Activated CD4-positive, CD25-positive, alpha-beta regulatory T cell (primary cell): ENCODE measurements around the gene KRTAP19-5.
"Not testable (repeated sequence)": the region's sequence is repeated elsewhere in the genome, so short reads cannot be mapped to it uniquely, and the experiment has no call there.

Source experiments
- DNase-seq, 4 experiments: peaks; one replicate each; lab custom pipeline; 2025; lab: John Stamatoyannopoulos, UW

Gene KRTAP19-5

GRCh38 chr21:30502041-30502440, at the start of gene KRTAP19-5:
TSS of gene KRTAP19-5 (minus strand) at chr21:30502141. CDS start at chr21:30502090, 51 bp downstream.
- no peak for DNase-seq

- no peak for DNase-seq
These were observed 39.8 kb upstream of the KRTAP19-5 start, which contains the start of gene KRTAP19-6 for GRCh38 chr21:30541764-30542163. TSS of gene KRTAP19-6 (minus strand) at chr21:30541864. CDS start at chr21:30541833, 31 bp downstream.

- no peak for DNase-seq
These were observed 16.9 kb upstream of the KRTAP19-5 start for GRCh38 chr21:30518876-30519275.

GRCh38 chr21:30515681-30516080, 13.7 kb upstream of the KRTAP19-5 start:
- DNase-seq, result no peak

- DNase-seq, result not testable (repeated sequence)
These were observed 3.8 kb upstream of the KRTAP19-5 start for GRCh38 chr21:30505621-30506205.

- DNase-seq, result no peak
These were observed 4.9 kb downstream of the KRTAP19-5 start, which contains the start of gene KRTAP19-4 for GRCh38 chr21:30497065-30497464. TSS of gene KRTAP19-4 (minus strand) at chr21:30497165. CDS start at chr21:30497110, 55 bp downstream.

- no peak for DNase-seq
These were observed 9.9 kb downstream of the KRTAP19-5 start, which contains the start of gene KRTAP19-3 for GRCh38 chr21:30491963-30492428. TSS of gene KRTAP19-3 (minus strand) at chr21:30492013. CDS start at chr21:30491957, 56 bp downstream.

GRCh38 chr21:30487336-30487735, 14.6 kb downstream of the KRTAP19-5 start, which contains the start of gene KRTAP19-2:
TSS of gene KRTAP19-2 (minus strand) at chr21:30487436. CDS start at chr21:30487348, 88 bp downstream.
- DNase-seq, result no peak

GRCh38 chr21:30486180-30486579, 15.8 kb downstream of the KRTAP19-5 start:
- DNase-seq, result no peak

GRCh38 chr21:30482130-30482529, 19.8 kb downstream of the KRTAP19-5 start:
- DNase-seq, result no peak

GRCh38 chr21:30480145-30480544, 21.8 kb downstream of the KRTAP19-5 start, which contains the start of gene KRTAP19-1:
TSS of gene KRTAP19-1 (minus strand) at chr21:30480367. CDS start at chr21:30480317, 50 bp downstream.
- DNase-seq, result no peak

- DNase-seq, result no peak
These were observed 22.7 kb downstream of the KRTAP19-5 start for GRCh38 chr21:30479259-30479658.

- DNase-seq, result no peak
These were observed 23.9 kb downstream of the KRTAP19-5 start for GRCh38 chr21:30478004-30478403.

- no peak for DNase-seq
These were observed 32.8 kb downstream of the KRTAP19-5 start for GRCh38 chr21:30468900-30469714.

GRCh38 chr21:30463713-30464112, 38.2 kb downstream of the KRTAP19-5 start:
- DNase-seq, result no peak
